ENCODE results near the gene PHC2.

PHC2 gene

DNA sequence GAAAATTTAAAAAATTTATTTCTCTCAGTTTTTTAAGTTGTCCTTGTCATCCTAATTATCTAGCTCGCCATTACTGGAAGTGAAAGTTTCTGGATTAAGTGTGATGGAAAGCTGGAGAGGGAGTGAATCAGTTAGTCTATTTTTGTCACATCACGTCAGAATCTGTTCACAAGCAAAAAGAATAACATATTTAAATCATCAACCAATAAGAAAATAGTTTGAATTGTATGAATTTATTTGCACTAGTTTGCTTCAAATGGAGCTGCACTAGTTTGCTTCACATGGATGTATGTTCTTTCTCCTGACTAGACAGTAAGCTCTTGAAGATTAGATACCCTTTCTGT is 22.8 kb downstream of the PHC2 start:
- H3K4me3 ChIP-seq (ENCODE audit: low read depth, low read length): no peak overlapping the region
- DNase-seq (ENCODE audit: low read depth): no peak
- TF ChIP-seq, protein P1, sequence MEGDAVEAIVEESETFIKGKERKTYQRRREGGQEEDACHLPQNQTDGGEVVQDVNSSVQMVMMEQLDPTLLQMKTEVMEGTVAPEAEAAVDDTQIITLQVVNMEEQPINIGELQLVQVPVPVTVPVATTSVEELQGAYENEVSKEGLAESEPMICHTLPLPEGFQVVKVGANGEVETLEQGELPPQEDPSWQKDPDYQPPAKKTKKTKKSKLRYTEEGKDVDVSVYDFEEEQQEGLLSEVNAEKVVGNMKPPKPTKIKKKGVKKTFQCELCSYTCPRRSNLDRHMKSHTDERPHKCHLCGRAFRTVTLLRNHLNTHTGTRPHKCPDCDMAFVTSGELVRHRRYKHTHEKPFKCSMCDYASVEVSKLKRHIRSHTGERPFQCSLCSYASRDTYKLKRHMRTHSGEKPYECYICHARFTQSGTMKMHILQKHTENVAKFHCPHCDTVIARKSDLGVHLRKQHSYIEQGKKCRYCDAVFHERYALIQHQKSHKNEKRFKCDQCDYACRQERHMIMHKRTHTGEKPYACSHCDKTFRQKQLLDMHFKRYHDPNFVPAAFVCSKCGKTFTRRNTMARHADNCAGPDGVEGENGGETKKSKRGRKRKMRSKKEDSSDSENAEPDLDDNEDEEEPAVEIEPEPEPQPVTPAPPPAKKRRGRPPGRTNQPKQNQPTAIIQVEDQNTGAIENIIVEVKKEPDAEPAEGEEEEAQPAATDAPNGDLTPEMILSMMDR (IDR thresholded peaks at IDR 0.05; ENCODE audit: low read depth, low read length, missing control alignments): no peak

DNA sequence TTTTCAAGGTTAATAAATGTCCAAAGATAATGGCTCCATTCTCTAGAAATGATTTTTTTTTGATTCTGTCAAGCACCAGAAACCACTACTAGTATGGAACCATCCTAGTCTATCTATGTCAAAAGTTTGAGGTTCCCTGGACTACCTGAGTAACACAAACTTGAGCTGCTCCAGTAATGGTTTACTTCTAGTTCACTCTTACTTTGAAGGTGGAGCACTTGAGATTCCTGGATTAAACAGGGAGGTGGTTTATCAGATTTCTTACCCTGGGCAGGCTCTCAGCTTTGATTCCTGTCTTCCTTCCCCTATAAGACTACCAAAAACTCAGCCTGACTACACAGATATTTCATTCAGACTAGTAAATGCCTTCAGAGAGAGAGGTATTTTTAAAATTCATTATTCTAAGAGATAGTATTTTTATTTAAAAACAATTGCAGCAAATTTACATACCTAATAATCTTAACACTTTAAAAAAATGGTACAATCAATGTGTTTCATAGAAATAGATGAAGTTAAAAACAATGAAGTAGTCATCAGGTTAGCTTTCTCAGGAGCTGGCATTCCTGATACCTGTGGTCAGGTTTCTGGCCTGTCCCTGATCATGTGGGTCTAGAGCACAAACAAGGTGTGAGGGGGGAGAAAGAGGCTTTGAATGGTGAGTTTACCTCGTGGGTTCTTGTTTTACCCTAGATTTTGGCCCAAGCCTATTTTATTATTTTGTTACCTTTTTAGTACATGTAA is 23.4 kb downstream of the PHC2 start:
- no peak for DNase-seq (ENCODE audit: low read depth)
- TF ChIP-seq, protein P1 (IDR thresholded peaks at IDR 0.05; ENCODE audit: low read depth, low read length, missing control alignments): no peak
- no peak overlapping the region for H3K4me3 ChIP-seq (ENCODE audit: low read depth, low read length)

GRCh38 chr1:33402206-33402605 is 28.7 kb downstream of the PHC2 start:
- TF ChIP-seq, protein P1 (IDR thresholded peaks at IDR 0.05; ENCODE audit: low read depth, low read length, missing control alignments): no peak
- DNase-seq (ENCODE audit: low read depth): no peak
- H3K4me3 ChIP-seq (ENCODE audit: low read depth, low read length): no peak overlapping the region

DNA sequence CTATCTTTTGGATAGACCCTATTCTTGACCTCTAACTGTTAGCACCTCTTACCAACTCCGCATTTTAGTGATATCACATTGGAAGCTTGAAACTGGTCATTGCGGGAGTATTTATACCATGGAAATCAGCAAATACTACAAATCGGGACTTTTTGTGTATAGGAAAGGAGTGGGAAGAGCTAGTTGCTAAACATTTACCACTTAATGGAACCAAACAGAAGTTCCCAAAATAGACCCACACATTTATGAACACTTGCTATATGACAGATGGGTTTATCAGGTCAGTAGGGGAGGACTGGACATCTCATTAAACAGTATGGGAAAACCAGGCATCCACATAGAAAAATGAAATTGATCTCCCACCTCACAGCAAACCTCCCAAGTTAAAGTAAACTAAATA is 29.4 kb downstream of the PHC2 start:
- no peak for DNase-seq (ENCODE audit: low read depth)
- TF ChIP-seq, protein P1 (IDR thresholded peaks at IDR 0.05; ENCODE audit: low read depth, low read length, missing control alignments): no peak
- H3K4me3 ChIP-seq (ENCODE audit: low read depth, low read length): no peak overlapping the region

DNA sequence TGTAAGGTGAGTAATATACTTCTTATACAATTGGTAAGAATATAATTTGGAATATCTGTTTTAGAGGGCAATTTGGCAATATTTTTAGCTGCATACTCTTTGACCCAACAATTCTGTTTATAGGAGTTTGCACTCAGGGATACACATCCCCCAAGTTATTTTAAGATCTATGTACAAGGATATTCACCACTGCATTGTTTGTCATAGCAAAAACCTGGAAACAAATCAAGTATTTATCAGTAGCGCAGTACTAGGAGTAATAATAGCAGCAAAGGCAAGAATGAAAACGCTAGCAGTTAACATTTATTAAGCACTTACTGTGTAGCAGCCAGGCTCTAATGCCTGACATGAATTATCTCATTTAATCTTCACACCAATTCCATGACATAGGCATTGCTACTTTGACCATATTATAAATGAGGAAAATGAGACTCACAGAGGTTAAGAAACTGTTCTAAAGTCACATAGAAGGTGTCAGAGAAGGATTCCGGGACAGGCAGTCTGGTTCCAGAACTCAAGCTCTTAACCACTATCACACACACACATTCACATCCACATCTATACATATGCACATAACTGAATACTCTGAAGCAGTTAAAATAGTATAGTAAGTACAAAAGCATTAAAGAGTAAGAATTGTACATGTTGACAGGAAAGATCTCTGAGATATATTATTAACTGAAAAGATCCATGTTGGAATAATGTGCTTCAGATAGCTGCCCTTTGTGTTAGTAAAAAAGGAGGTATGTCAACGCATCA is 30.6 kb downstream of the PHC2 start:
- TF ChIP-seq, protein P1 (IDR thresholded peaks at IDR 0.05; ENCODE audit: low read depth, low read length, missing control alignments): no peak
- no peak for DNase-seq (ENCODE audit: low read depth)

DNA sequence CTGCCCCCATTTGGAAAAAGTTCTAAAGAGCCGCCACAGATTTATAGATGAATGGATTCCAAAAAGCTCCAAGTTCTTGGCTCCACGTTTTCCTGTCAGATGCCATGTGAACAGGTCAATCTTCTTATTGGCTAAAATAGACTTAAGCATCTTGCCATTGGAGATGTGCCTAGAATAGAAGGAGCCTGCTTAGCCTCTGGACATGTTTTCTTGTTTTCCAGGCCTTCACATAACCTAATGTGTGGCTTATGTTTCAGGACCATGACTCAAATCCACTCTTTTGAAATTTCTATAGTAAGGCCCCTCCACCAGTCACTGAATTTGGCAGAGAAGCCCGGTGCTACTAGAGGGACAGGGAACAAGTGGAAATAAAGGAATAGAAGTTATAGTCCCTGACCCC is 31.5 kb downstream of the PHC2 start:
- no peak for DNase-seq (ENCODE audit: low read depth)
- TF ChIP-seq, protein P1 (IDR thresholded peaks at IDR 0.05; ENCODE audit: low read depth, low read length, missing control alignments): no peak
- H3K4me3 ChIP-seq (ENCODE audit: low read depth, low read length): no peak overlapping the region

More for the DNA sequence above, 30.6 kb downstream of the PHC2 start:
- no peak overlapping the region for H3K4me3 ChIP-seq (ENCODE audit: low read depth, low read length)
